HCT116 (cell line): ENCODE measurements around the gene ABCD1.
"Not testable (repeated sequence)": the region's sequence is repeated elsewhere in the genome, so short reads cannot be mapped to it uniquely, and the experiment has no call there.

Experiments
- CTCF ChIP-seq, 3 experiments: fragments of 200-600 bp in 1 of 3; sonication (generic) in 1 of 3; IDR thresholded peaks in 2 of 3; conservative IDR thresholded peaks in 1 of 3; 2 replicates each; pipeline ENCODE4 v1.5.1; 2012 to 2017; ENCODE audit warnings: low read depth in 2 of 3, low read length in 2 of 3, antibody characterized with exemption in 1 of 3, borderline replicate concordance in 1 of 3, control low read depth in 1 of 3, mild to moderate bottlenecking in 1 of 3, mixed read lengths in 1 of 3, mixed run types in 1 of 3, moderate library complexity in 1 of 3; ENCODE audit not compliant: insufficient read depth in 1 of 3
- POLR2A ChIP-seq: IDR thresholded peaks from 2 replicates; pipeline ENCODE4 v1.7.0; 2011; ENCODE audit warnings: borderline replicate concordance; ENCODE audit not compliant: insufficient read depth, insufficient read length; ENCODE audit errors: extremely low read depth
- REST ChIP-seq: IDR thresholded peaks from 2 replicates; pipeline ENCODE4 v1.6.1; 2012; ENCODE audit warnings: low read depth
- ZNF274 ChIP-seq: fragments of 200-500 bp; sonication (Bioruptor generic); IDR thresholded peaks from 2 replicates; pipeline ENCODE4 v1.6.1; 2014; ENCODE audit warnings: mild to moderate bottlenecking, low read depth, low read length, inconsistent platforms

DNA sequence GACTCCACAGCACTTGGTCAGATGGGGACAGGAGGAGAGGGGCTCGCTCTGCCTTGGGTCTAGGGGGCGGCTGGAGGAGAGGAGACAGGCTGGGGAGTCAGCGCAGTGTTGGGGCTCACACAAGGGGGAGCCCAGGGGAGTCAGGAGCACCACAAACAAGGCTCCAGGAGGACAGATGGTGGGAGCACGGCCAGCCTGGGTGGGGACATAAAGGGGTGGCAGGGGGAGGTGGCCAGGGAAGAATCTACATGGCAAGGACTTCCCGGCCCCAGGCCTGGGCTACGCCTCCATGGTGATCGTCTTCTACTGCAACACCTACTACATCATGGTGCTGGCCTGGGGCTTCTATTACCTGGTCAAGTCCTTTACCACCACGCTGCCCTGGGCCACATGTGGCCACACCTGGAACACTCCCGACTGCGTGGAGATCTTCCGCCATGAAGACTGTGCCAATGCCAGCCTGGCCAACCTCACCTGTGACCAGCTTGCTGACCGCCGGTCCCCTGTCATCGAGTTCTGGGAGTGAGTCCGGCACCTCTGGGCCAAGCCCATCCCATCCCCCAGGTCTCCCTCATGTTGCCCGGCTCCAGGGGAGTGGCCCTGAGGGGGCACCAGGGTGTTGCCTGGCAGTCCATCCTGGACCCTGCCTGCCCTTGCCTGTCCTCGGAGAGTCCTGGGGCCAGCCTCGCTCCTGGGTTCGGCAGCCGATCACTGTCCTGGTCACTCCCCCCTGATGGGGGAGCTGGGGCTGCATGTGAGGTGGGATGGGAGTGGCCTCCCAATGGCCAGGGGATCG is 33.4 kb upstream of the ABCD1 start:
- TF ChIP-seq ZNF274; CTCF (IDR thresholded peaks at IDR 0.05 in 2 of 3, conservative IDR thresholded peaks at IDR 0.05 in 1 of 3; ENCODE audit: borderline replicate concordance in 1 of 3, insufficient read depth in 1 of 3, low read depth in 2 of 3, low read length in 2 of 3); POLR2A; REST: not testable (repeated sequence)
